ENCODE results near the gene PEX16.

PEX16 gene

GRCh38 chr11:45876401-45876800 is 41.3 kb downstream of the PEX16 start:
- no peak for DNase-seq (ENCODE audit: low read depth)

DNA sequence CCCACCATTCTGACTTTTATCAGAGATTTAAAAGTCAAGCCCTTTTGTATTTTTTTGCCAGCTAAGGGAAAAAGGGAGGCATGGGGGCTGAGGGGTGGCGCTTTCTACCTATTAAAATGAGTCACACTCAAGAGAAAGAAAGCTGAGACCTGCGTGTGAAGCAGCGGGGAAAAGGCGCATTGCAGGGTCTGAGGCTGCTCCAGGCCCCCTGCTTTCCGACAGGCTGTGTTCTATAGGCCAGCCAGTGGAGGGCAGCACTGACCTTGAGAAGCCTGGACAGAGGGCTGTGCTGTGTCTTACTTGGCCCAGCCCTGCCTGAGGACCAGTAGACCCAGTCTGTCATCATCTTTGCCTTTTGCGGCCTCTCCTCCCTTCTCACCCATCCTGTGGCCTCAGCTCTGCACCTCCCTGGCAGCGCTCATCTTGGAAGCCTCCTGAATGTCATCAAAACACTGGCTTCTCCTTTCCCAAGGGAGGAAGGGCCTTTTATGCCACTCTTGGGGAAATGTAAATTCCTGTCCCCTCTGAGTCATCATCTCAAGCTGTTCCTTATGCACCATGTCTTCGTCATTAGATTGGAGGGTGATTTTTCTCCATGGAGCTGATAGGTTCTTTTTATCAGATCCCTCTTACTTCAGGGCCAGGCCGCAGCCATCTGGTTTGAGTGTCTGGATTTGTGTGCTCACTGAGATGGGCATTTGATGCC is 44.9 kb downstream of the PEX16 start:
- DNase-seq (ENCODE audit: low read depth) = no peak

DNA sequence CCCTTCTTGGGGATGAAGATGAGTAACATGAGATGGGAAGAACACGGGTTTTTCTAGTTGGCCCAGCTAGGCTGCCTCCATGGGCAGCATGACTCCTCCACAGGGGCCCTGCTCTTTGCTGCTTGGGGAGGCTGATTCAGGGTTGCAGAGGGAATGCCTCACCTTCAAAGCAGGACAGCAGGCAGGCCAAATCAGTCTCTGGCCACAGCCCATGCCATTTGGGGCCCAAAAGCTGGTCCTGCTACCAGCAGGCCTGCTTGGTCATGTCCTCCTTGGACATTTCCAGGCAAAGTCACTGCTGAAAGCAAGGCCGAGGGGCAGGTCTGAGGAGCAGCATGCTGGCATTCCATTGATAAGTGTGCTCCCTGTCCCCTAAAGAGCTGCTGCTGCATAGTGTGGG is 46.0 kb downstream of the PEX16 start:
- DNase-seq (ENCODE audit: low read depth) = no peak

DNA sequence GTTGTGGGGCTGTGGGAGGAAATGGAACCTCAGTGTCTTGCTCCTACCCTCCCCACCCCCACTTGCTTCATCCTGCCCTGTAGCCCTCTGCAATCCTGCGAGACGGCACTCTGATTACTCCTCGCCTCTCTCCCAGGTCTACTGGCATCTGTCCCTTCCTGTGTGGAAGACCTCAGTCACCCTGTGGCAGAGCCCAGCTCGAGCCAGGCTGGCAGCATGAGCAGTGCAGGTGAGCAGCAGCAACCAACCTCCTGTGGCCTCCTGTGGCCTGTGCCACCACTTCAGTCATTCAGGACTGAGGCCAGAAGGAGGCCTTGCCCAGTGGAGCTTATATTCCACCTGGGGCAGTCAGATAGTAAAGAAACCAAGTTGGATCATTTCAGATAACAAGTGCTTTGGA is 47.0 kb downstream of the PEX16 start:
- no peak for DNase-seq (ENCODE audit: low read depth)

DNA sequence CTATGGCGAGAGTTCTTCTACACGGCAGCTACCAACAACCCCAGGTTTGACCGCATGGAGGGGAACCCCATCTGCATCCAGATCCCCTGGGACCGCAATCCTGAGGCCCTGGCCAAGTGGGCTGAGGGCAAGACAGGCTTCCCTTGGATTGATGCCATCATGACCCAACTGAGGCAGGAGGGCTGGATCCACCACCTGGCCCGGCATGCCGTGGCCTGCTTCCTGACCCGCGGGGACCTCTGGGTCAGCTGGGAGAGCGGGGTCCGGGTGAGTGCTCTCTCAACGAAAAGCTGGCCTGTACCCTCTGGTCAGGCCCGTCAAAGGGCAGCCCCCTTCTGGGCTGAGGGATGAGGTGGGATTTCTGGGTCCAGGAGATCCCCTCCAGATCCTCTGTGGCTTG is 48.1 kb downstream of the PEX16 start:
- no peak for DNase-seq (ENCODE audit: low read depth)

DNA sequence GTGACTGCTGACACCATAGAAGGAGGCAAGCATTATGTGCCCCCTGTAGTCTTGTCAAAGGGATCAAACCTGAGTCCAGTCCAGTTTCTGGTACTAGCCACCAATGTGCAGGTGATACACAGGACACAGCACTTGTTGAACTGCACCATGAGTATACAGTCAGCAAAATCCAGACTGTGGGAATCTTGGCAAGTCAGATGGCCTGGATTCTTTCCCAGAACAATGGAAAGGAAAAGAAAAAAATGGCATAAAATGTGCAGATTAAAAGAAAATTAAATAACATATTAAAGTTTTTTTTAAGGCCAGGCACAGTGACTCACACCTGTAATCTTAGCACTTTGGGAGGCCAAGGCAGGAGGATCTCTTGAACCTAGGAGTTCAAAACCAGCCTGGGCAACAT is 53.6 kb downstream of the PEX16 start:
- no peak for DNase-seq (ENCODE audit: low read depth)

GRCh38 chr11:45860764-45861510 is 56.7 kb downstream of the PEX16 start:
- no peak for DNase-seq (ENCODE audit: low read depth)

DNA sequence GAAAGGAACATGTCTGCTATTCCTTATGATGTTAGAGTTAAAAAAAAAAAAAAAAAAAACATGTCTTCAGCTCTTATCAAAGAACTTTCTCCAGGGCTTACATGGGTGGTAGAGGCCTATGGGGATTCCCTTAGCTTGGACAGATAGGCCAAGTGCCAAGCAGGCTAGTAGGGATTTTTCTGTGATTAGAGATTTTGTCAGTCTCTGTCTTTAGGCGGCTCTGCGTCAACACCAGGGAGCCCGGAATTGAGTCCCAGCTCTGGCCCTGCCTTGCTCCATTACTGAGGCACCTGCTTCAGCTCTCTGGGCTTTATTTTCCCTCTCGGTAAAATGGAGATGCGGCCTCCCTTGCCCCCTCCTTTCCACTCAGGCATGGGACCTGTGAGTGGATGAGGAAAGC is 57.3 kb downstream of the PEX16 start:
- DNase-seq (ENCODE audit: low read depth) = no peak
